Panc1 (cell line): ENCODE data around the gene RPL35. TPM values are rescaled to one million over a fixed set of nuclear protein-coding genes. Genes with fewer than 3 reads are reported as not detected.
A peak's percentile ranks its signal among the peaks of the same experiment; 100 is the strongest.

Experiments used
- ATAC-seq: fragments of 200-7000 bp; cut with Tn5 transposase; 2 replicates; pipeline ENCODE4 v1.9.1; 2020; ENCODE audit warnings: mild to moderate bottlenecking, moderate library complexity
- BruUV-seq: library from RNA; stranded (reverse); fragments of 400-500 nt; replicated peaks from 2 replicates; lab custom pipeline; 2021; lab: Mats Ljungman, UMichigan
- CTCF ChIA-PET: fragments of 300-600 bp; sonication (Branson Sonifier 250); formaldehyde crosslinking; loops from one replicate; lab custom pipeline; 2022; ENCODE audit warnings: antibody characterized with exemption; lab: Charles Lee
- POLR2A ChIA-PET: fragments of 300-600 bp; sonication (Branson Sonifier 250); formaldehyde crosslinking; loops from one replicate; lab custom pipeline; 2022; ENCODE audit warnings: antibody characterized with exemption; lab: Charles Lee
- DNase-seq: peaks from one replicate; pipeline ENCODE4 v3.0.0-alpha.2; 2010; ENCODE audit warnings: low read depth, low spot score
- H3K27ac ChIP-seq: 2 replicates; pipeline ENCODE4 v1.5.1; 2011; ENCODE audit warnings: mild to moderate bottlenecking, low read length, inconsistent platforms
- H3K27me3 ChIP-seq: fragments of 200-500 bp; sonication (Bioruptor generic); 2 replicates; pipeline ENCODE4 v1.6.0; 2014; ENCODE audit warnings: low read length, inconsistent platforms; ENCODE audit not compliant: control insufficient read depth, insufficient read depth
- H3K36me3 ChIP-seq: fragments of 200-500 bp; sonication (Bioruptor generic); 2 replicates; pipeline ENCODE4 v1.5.1; 2014; ENCODE audit warnings: inconsistent platforms, mild to moderate bottlenecking, low read length, moderate library complexity; ENCODE audit not compliant: control insufficient read depth, insufficient read depth
- H3K4me1 ChIP-seq: 2 replicates; pipeline ENCODE4 v1.5.1; 2011; ENCODE audit warnings: inconsistent platforms, mild to moderate bottlenecking, low read length, moderate library complexity; ENCODE audit not compliant: control insufficient read depth, insufficient read depth
- H3K4me3 ChIP-seq, 2 experiments: 2 replicates each; pipeline ENCODE4 v1.5.1; 2011 to 2012; ENCODE audit warnings: low read depth in 2 of 2, low read length in 2 of 2, mild to moderate bottlenecking in 2 of 2, inconsistent platforms in 1 of 2, moderate library complexity in 1 of 2
- H3K9me3 ChIP-seq: fragments of 200-500 bp; sonication (Bioruptor generic); 2 replicates; pipeline ENCODE4 v1.5.1; 2014; ENCODE audit warnings: low read depth, mild to moderate bottlenecking, inconsistent platforms, low read length, moderate library complexity; ENCODE audit not compliant: control insufficient read depth, insufficient read depth
- CTCF ChIP-seq: fragments of 450-650 bp; IDR thresholded peaks from 2 replicates; pipeline ENCODE4 v1.5.1; 2017; ENCODE audit warnings: mild to moderate bottlenecking
- POLR2AphosphoS5 ChIP-seq: IDR thresholded peaks from 2 replicates; pipeline ENCODE4 v1.6.1; 2012; ENCODE audit warnings: mild to moderate bottlenecking, low read depth, low read length, moderate library complexity
- REST ChIP-seq, 2 experiments: IDR thresholded peaks; 2 replicates each; pipeline ENCODE4 v1.6.1; 2011 to 2012; ENCODE audit warnings: low read depth in 2 of 2, control low read depth in 1 of 2, low read length in 1 of 2, mild to moderate bottlenecking in 1 of 2, moderate library complexity in 1 of 2; ENCODE audit not compliant: insufficient read depth in 1 of 2
- SIN3A ChIP-seq: IDR thresholded peaks from 2 replicates; pipeline ENCODE4 v1.6.1; 2012; ENCODE audit warnings: low read depth, mild to moderate bottlenecking, low read length, moderate library complexity, borderline replicate concordance; ENCODE audit not compliant: insufficient read depth
- TCF7L2 ChIP-seq: IDR thresholded peaks from 2 replicates; pipeline ENCODE4 v1.6.1; 2011; ENCODE audit warnings: mild to moderate bottlenecking, low read depth, low read length, inconsistent platforms
- in situ Hi-C: cut with HindIII; loops from 2 replicates; pipeline ENCODE4 v1.10.0; 2016; ENCODE audit warnings: low sequenced_read_pairs, low pct_unique_long_range_greater_than_20kb
- intact Hi-C: fragments of 100-400 bp; cut with micrococcal nuclease; formaldehyde crosslinking; loops from one replicate; pipeline ENCODE4 v1.10.0; 2022; ENCODE audit not compliant: unreplicated experiment
- total RNA-seq: library from RNA; stranded (reverse); gene quantifications from one replicate; pipeline ENCODE4 v1.2.1, GENCODE V29; 2021; ENCODE audit not compliant: unreplicated experiment

RPL35 gene
- total RNA-seq, 1 experiment from 2014 or later: 758 TPM

- intact Hi-C loops: no loop called here
- Histone ChIP-seq H3K27me3 (no peaks in the 10 kb centered on the region), H3K36me3 (no peaks in the 10 kb centered on the region), H3K4me1 (peaks cover 7% of the 10 kb centered on the region), H3K4me3 (no peak overlapping the region), H3K27ac (no peak overlapping the region), H3K9me3 (no peaks in the 10 kb centered on the region)
- TF ChIP-seq SIN3A (no peak), CTCF (no peak), REST (IDR thresholded peaks at IDR 0.05; ENCODE audit: insufficient read depth in 1 of 2, low read depth in 2 of 2, low read length in 1 of 2) (no peak), POLR2AphosphoS5 (no peak), TCF7L2 (no peak)
- in situ Hi-C loops: no loop called here
- no peak for DNase-seq
- ChIA-PET CTCF (interaction anchor here (0.6 kb wide), 1 partner anchor 214 kb away, joined by 4 read pairs; no protein-coding TSS in a partner anchor), POLR2A (interaction anchor here (0.6 kb wide), 1 partner anchor 56 kb away, joined by 3 read pairs; no protein-coding TSS in a partner anchor)
- BruUV-seq: no TSS peak
- peak; percentile 63 for ATAC-seq
Measured at GRCh38 chr9:124835026-124835557, 26.7 kb downstream of the RPL35 start.

GRCh38 chr9:124834591-124834990 is 27.2 kb downstream of the RPL35 start:
- intact Hi-C loops: no loop called here

More at GRCh38 chr9:124834591-124834990, 27.2 kb downstream of the RPL35 start:
- BruUV-seq: no TSS peak
- ChIA-PET POLR2A (interaction anchor here (0.6 kb wide), 1 partner anchor 55 kb away, joined by 3 read pairs; no protein-coding TSS in a partner anchor), CTCF (no interaction called here)
- Histone ChIP-seq H3K36me3 (no peaks in the 10 kb centered on the region), H3K27ac (no peak overlapping the region), H3K4me3 (no peak overlapping the region), H3K27me3 (no peaks in the 10 kb centered on the region), H3K9me3 (no peaks in the 10 kb centered on the region), H3K4me1 (peaks cover 7% of the 10 kb centered on the region)
- DNase-seq (no peak), ATAC-seq (peak; percentile 69)
- in situ Hi-C loops: no loop called here
- TF ChIP-seq TCF7L2 (no peak), POLR2AphosphoS5 (no peak), SIN3A (no peak), REST (IDR thresholded peaks at IDR 0.05; ENCODE audit: insufficient read depth in 1 of 2, low read depth in 2 of 2, low read length in 1 of 2) (no peak), CTCF (no peak)
